Activated T-cell treated with anti-CD3 and anti-CD28 coated beads for 1 hour (primary cell): ENCODE data around the gene PYDC1.
A peak's percentile ranks its signal among the peaks of the same experiment; 100 is the strongest.
"Not testable (repeated sequence)": the region's sequence is repeated elsewhere in the genome, so short reads cannot be mapped to it uniquely, and the experiment has no call there.

ENCODE experiments used
- DNase-seq: peaks from one replicate; pipeline ENCODE4 v3.0.0-alpha.2; 2020; ENCODE audit warnings: low read depth

Gene PYDC1

DNA sequence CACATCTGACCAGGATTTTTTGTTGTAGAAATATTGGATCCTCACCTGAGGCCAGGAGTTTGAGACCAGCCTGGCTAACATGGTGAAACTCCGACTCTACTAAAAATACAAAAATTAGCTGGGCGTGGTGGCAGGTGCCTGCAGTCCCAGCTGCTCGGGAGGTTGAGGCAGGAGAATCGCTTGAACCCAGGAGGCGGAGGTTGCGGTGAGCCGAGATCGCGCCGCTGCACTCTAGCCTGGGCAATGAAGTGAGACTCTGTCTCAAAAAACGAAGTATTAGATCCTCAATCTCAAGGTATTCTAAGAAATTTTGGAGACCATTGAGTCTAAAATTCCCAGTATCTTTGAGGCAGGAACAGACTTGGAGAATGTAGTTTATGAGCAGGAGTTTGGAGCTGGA lies 21.1 kb downstream of the PYDC1 start:
- not testable (repeated sequence) for DNase-seq

DNA sequence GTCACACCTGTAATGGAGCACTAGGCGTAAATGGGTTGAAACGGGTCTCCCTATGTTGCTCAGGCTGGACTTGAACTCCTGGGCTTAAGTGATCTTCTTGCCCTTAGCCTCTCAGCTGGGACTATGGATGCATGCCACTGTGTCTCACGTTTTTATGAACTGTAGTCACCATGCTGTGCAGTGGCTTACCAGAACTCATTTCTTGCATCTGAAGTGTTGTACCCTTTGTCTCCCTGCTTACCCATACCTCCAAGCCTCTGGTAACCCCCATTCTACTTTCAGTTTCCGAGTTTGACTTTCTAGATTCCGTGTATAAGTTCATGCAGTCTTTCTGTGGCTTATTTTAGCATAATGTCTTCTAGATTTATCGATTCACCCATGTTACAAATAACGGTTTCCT lies 22.0 kb downstream of the PYDC1 start:
- DNase-seq: no peak

DNA sequence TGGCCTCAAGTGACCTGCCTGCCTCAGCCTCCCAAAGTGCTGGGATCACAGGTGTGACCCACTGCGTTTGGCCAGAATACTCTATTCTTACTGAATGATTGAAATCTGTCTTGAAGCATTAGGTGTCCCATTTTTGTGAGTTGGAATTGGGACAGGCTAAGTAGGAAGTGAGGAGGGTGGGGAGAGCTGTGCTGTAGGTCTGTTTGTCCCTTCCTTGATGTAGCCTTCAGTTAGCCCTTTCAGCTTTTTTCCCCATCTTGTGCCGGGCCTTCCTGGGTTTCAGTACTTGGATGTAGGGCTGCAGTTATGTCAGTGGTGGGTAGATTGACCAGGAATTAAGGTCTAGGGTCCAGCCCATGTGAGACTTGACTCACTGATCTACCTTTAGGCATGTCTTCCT lies 23.1 kb downstream of the PYDC1 start:
- DNase-seq: no peak

DNA sequence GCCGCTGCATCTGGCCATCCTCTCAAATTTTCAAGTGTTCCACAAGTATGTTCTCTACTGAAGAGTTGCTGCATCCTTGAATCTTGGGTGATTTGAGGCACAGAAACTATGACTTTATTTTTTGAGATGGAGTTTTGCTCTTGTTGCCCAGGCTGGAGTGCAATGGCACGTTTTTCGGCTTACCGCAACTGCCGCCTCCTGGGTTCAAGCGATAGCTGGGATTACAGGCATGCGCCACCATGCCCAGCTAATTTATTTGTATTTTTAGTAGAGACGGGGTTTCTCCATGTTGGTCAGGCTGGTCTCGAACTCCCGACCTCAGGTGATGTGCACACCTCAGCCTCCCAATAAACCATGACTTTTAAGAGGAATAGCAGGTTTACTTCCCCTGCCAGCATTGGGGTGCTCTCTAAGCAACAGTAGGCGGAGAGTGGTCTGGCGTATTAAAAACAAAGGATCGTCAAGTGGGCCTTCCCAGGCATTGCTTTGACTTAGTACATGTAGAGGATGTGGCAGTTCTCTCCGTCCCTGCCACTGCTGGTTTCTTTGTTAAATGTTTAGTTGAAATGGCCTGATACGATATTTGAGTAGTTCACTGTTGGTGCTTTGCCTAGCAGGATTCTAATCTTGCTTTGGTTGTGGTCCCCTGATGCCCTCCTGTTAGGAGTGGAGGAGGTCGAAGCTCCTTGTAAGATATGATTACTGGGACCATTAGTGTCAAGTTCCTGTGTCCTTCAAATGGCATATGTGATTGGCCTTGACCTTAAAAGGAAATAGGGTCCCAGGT lies 23.9 kb downstream of the PYDC1 start:
- DNase-seq: no peak

DNA sequence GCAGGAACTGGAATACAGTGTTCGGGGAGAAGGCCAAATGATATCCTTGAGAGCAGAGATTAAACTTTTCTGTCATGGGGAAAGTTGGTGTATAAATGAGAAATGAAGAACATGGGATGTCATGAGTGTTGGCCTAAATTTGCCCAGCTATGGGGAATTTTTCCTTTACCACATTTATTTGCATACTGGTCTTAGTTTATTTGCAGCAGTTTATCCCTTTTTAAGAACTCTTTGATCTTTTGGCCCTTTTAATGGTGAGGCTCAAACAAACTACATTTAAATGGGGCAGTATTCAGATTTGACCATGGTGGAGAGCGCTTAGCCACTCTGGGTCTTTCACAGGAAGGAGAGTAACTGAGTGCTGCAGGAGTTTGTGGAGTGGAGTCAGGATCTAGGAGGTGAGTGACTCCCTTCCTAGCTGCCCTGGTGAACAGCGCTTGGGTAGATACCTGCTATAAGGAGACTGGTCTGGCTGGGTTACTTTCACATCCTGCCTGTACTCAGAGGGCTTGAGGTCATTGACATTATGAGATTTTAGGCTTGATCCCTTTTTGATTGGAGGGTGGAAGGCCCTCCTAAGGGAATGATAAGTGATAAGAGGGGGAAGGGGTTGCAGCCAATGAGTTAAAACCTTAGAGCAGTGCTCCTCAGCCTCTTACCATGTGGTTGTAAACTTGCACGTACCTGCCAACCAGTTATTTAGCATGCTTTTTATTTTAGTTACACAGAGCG lies 25.1 kb downstream of the PYDC1 start:
- DNase-seq: no peak

DNA sequence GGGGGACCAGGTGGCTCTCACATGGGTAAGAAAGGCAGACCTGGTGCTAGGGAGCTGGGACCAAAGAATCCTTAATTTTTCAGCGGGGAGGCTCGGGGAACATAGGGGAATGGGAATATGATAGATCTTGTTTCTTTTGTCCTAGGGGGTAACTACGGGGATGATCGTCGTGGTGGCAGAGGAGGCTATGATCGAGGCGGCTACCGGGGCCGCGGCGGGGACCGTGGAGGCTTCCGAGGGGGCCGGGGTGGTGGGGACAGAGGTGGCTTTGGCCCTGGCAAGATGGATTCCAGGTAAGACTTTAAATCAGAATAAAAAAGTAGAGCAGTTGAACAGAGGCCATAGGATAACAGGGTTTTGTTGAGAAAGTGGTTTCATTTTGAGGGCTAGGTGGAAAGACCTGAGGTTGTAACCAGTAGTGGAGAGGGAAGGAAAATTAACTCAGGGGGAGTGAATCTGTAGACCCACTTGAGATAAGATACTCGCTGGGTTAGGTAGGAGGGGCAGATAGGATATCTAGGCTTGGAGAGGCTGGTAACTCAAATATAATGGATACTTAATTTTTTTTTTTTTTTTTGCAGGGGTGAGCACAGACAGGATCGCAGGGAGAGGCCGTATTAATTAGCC lies 26.0 kb downstream of the PYDC1 start:
- DNase-seq: no peak

DNA sequence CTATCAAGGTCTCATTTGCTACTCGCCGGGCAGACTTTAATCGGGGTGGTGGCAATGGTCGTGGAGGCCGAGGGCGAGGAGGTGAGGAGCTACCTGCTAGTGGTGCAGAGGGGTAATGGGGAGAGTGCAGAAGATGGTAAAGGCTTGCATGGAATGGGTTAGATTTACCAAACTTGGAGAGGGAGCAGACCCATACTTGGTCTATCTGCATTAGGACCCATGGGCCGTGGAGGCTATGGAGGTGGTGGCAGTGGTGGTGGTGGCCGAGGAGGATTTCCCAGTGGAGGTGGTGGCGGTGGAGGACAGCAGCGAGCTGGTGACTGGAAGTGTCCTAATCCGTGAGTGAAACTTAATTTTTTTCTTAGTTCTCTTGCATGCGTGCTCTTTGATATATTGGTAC lies 26.9 kb downstream of the PYDC1 start:
- no peak for DNase-seq

DNA sequence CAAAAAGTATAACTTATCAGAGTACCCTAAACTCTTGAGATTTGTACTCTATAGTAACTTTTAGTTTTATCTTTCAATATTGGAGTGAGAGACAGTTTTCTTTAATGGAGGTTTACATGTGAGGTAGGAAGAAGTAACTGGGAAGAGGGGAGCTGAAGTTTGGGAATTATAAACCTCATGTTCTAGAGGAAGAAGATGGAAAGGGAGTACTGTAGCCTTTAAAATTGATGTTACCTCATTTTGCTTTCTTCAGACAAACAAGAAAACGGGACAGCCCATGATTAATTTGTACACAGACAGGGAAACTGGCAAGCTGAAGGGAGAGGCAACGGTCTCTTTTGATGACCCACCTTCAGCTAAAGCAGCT lies 27.5 kb downstream of the PYDC1 start:
- DNase-seq: no peak

DNA sequence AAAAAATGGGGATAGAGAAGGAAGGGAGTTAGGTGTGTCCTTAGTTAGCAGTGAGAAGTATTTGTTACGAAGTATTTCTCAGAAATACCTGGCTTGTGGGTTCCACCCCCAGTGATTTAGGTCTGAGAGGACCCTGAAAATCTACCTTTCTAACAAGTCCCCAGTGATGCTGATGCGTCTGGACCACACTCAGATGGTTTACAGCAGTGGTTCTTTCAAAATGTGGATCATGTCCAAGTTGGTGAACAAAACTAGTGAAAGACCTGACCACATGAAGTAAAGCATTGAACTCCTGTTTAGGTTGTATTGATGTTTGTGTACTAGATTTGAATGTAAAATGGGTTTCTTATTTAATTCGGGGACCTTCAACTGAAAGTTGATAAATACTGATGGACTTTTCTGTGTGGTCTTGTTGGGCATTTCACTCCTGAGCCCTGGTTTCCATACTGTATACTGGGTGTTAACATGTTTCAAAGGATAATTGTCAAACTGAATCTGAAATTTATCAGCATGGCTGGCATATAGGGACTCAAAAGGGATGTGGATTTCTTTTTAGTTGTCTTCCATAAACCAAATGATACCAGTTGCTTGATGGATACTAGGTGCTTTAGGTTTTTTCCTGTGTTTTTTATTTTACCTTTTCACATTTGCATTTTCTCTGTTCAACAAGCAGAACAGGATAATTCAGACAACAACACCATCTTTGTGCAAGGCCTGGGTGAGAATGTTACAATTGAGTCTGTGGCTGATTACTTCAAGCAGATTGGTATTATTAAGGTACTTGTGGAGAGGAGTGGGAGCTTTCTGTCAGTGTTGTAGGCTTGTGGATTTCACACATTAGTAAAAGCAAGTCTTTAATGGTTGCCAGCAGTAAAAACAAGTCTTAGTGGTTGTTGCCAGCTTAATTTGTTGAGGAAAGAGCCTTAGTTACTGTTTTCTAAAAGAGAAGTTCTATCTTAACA lies 28.2 kb downstream of the PYDC1 start:
- no peak for DNase-seq

DNA sequence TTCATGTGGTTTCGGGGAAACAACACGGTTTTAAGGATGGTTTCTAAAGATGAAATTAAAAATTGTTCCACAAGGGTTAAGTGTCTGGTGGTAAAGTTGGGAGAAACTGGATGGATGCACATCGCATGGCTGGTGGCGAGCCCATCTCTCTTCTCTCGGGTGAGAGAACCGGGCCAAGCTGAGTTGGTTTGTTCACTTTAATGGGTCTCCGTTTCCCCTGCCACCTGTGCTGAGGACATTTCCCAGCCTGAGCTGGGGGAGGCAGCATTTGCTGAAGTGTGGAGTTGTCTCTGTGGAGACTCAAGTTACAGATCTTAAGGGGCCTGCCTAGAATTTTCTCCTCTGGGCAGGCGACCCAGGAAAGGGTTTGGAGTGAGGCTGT lies 29.1 kb downstream of the PYDC1 start:
- no peak for DNase-seq

DNA sequence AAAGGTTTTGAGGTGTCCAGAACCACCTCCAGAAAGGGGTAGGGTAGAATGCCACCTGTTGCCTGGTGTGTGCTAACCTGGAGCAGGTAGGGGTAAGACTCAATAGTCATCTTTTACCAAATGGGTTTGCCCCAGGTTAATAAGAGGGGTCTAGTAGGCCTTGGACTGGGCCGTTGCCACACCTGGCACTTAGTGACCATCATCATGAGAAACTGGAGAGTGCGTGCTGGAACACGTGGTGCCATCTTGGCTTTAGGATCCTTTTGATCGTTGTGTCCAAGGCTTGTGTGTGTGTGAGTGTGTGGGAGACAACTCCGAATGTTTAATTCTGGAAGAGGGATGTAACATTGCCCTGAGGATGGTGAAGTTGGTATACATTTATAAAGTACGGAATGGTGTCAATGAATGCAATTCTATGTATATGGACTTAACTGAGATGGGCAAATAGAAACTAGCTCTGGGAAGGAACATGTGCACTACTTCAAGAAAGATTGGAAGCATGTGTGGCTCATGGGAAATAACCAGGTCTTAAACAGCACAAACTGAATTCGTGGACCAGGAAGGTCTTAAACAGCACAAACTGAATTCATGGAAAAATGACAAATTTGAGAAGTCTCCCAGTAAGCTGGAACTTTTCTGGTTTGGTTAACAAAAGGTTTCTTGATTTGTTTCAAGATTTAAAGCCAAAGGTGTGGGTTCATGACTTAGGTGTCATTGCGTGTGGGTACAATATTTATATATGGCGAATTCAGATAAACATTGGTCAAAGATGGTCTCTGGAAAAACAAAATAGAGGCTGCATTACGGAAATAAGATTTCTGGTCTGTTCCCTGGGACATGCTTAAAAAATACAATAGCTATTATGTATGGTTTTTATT lies 29.8 kb downstream of the PYDC1 start:
- no peak for DNase-seq

DNA sequence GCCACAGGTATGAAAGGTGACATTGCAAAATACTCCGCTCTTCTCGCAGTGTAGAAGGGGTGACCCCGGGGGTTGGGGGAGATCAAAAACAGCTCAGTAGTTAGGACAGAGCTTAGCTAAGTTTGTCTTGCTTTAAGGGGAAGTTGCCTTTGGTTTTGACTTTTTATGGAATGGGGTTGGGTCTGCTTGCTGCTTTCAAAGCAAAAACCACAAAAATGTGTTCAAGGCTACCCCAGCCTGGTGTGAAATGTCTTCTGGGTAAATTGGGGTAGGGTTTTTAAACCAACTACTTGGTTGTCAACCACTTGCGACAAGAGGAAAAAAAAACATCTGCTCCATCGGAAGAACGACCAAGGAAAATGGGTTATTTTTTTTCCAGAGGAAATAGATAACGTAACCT lies 30.8 kb downstream of the PYDC1 start:
- no peak for DNase-seq

DNA sequence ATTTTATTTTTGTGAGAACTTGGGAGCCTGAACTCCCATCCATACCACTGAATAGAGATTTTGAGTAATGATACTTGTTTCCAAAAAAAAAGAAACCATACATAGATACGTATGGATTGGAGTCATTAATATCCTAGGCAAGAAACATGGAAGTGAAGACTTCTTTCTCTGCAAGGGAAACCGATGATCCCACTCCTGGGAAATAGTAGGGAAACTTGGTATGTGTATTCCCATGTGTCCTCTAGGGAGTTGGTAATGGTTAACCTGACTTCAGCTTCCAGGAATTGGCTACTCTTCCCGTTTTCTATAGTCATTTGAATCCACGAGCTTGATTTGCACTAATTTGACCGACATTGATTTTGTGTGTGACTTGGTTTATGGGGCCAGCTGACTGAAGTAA lies 31.6 kb downstream of the PYDC1 start:
- DNase-seq: no peak

DNA sequence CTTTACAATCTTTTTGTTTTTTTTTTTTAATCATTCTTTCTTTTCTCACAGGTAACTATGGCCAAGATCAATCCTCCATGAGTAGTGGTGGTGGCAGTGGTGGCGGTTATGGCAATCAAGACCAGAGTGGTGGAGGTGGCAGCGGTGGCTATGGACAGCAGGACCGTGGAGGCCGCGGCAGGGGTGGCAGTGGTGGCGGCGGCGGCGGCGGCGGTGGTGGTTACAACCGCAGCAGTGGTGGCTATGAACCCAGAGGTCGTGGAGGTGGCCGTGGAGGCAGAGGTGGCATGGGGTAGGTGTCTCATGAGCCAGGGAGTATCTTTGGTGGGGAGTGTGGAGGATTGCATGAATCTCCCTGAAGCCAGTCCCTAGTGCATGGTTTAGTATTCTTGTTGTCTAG lies 32.0 kb downstream of the PYDC1 start:
- no peak for DNase-seq

DNA sequence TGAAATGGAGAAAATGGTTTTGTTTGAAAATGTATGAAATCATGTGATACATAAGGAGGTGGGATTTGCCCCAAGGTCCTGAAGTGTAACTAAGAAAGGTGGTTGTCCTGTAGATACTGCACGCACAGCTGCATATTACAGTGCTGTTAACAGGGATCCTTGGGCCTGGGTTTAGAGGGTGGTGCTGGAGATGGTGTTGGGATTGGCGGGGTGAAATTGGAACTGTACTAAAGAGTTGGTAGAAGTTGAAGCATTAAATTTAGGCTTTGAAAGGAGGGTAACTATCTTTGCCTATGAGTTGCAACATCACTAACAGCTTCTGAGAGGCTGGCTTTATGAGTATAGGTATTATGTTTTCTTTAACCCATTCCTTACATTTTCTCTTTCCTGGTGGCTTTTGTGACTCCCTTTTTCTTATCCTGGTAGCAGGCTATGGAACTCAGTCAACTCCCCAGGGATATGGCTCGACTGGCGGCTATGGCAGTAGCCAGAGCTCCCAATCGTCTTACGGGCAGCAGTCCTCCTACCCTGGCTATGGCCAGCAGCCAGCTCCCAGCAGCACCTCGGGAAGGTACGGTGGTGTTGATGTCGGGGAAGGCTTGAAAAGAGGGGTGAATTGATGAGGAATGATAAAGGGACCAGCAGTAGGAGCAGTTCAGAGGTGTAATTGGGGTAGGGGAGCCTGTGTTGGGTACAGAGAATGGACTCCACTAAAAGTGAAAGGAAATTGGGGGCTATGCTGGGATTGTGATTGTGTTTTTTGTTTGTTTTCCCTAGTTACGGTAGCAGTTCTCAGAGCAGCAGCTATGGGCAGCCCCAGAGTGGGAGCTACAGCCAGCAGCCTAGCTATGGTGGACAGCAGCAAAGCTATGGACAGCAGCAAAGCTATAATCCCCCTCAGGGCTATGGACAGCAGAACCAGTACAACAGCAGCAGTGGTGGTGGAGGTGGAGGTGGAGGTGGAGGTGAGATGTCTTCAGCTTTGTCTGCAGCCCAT lies 33.2 kb downstream of the PYDC1 start:
- no peak for DNase-seq

DNA sequence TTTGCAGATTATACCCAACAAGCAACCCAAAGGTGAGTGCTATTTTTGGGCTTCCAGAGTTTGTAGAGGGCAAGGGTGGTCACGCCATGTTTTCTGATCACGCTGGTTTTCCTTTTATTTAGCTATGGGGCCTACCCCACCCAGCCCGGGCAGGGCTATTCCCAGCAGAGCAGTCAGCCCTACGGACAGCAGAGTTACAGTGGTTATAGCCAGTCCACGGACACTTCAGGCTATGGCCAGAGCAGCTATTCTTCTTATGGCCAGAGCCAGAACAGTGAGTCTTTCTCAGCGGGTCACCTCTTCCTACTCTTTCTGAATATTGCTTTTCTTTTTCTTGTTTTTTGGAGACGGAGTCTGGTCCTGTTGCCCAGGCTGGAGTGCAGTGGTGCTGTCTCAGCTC lies 34.5 kb downstream of the PYDC1 start:
- DNase-seq: no peak

DNA sequence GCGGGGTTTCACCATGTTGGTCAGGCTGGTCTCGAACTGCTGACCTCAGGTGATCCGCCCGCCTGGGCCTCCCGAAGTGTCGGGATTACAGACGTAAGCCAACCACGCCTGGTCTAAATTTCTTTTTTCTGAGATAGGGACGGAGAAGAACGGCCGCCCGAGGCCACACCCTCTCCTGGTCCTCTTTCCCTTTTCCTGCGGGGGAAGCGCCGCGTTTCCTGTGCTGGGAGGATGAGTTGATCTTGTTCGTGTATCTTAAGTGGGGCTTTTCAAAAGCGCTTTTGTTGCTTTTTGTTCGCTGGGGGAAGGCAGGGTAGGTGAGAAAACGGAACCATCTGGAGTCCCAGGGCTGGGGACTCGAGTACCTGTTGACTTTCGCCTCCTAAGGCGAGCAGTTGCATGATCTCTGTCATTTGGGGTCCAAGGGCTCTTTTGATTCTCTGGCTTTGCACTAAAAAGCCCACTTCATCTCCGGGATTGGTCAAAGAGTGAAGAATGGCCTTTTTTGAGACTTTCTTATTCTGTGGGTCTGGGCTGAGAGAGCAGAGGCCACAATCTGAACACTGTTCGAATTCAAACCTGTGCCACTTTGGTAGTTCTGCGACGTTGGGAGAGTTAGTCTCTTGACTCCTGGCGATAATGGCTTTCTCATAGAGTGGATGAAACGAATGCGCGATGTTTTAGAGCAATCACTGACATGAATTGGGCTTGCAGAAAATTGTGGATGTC lies 35.7 kb downstream of the PYDC1 start:
- DNase-seq: no peak

DNA sequence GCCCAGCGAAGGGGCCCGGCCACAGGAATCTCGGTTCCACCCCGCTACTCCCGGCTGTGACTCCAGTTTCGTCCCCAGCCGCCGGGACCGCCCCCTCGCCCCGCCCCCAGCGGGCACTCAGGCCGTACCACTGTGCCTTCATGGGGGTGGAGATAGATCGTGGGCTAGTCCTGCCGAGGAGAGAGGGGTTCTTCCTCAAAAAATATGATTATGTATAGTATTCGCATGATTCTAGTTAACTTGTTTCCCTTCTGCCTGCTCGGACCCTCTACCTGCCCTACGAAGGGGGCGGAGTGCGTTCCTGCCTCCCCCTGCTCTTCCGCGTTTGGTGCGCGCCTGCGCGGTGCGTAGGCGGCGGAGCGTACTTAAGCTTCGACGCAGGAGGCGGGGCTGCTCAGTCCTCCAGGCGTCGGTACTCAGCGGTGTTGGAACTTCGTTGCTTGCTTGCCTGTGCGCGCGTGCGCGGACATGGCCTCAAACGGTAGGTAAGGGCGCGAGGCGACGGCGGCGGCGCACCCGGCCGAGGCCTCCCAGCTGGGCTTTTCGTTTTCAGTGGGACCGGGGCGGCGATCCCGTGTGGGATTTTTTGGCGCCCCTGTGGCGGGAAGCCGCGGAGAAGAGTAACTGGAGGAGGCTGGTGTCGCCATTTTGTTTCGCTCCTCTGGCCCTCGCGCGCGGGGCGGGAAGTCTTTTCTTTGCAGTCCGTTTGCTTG lies 37.0 kb downstream of the PYDC1 start, which contains the start of gene FUS:
TSS of gene FUS (plus strand) at position 393 of the 713 bp plus-strand sequence. CDS start at position 469, 76 bp downstream.
- peak; percentile 90 for DNase-seq
